ENCODE results near the gene RTP3.

DNA sequence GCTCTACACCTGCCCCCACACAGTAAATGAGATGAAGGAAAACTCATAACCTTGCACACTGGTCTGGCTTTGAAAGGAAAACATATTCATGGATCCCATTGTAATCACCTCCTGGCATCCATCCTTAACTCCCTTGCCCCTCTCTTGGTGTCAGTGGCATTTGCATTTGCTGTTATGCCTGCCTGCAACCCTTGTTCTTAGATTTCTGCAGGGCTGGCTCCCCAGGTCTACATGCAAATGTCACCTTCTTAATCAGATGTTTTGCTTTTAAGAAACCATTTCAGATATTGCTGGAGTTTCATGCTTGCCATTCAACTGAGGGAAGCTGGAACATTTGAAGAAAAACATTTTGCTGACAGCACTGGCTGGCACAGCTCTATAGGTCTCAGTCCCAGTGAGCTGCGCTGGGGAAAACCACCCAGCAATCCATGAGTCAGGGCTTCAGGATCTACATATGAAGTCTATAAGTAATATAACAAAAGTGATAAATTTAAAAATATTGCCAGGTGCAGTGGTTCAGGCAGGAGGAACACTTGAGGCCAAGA is 49.2 kb downstream of the RTP3 start:
- TF ChIP-seq EP300 (IDR thresholded peaks at IDR 0.05): no peak
- TF ChIP-seq, protein P1, sequence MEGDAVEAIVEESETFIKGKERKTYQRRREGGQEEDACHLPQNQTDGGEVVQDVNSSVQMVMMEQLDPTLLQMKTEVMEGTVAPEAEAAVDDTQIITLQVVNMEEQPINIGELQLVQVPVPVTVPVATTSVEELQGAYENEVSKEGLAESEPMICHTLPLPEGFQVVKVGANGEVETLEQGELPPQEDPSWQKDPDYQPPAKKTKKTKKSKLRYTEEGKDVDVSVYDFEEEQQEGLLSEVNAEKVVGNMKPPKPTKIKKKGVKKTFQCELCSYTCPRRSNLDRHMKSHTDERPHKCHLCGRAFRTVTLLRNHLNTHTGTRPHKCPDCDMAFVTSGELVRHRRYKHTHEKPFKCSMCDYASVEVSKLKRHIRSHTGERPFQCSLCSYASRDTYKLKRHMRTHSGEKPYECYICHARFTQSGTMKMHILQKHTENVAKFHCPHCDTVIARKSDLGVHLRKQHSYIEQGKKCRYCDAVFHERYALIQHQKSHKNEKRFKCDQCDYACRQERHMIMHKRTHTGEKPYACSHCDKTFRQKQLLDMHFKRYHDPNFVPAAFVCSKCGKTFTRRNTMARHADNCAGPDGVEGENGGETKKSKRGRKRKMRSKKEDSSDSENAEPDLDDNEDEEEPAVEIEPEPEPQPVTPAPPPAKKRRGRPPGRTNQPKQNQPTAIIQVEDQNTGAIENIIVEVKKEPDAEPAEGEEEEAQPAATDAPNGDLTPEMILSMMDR (IDR thresholded peaks at IDR 0.05): no peak

Data from gastroesophageal sphincter (tissue), 3 donors.